Measurements from ENCODE around the gene TMEM25. TPM values are rescaled to one million over a fixed set of nuclear protein-coding genes. Genes with fewer than 3 reads are reported as not detected.

TMEM25 gene
- total and polyA plus RNA-seq, 2 of the 13 experiments (the other 11 are each of a cell fraction or from before 2014, with no cell fraction given): 7.5 to 17.2 TPM

GRCh38 chr11:118572061-118572980 lies 41.3 kb downstream of the TMEM25 start, which contains the start of gene ARCN1 (continued):
- TF ChIP-seq ZSCAN29 (CRISPR knock-in tag; conservative IDR thresholded peaks at IDR 0.05): no peak; the same call in 1 of the 2 replicates
- TF ChIP-seq DRAP1 (CRISPR knock-in tag; IDR thresholded peaks at IDR 0.05): no peak; the same call in 1 of the 2 replicates
- 0 out of 2 replicates have a peak, but pooled peaks have one; percentile 21 for TF ChIP-seq ZNF543 (CRISPR knock-in tag; IDR thresholded peaks at IDR 0.05)
- no peak for TF ChIP-seq ZBTB14 (CRISPR knock-in tag; IDR thresholded peaks at IDR 0.05)
- TF ChIP-seq ZNF772 (CRISPR knock-in tag; IDR thresholded peaks at IDR 0.05): 0 out of 2 replicates have a peak, but pooled peaks have one; percentile 42
- TF ChIP-seq NFYC (CRISPR knock-in tag; IDR thresholded peaks at IDR 0.05): no peak
- TF ChIP-seq SALL1 (CRISPR knock-in tag; IDR thresholded peaks at IDR 0.05): peak; percentile 82
- no peak for TF ChIP-seq ZNF784 (CRISPR knock-in tag; IDR thresholded peaks at IDR 0.05; ENCODE audit: borderline replicate concordance)
- TF ChIP-seq CHD4 (IDR thresholded peaks at IDR 0.05; ENCODE audit: borderline replicate concordance, low read length): no peak
- TF ChIP-seq TGIF2 (CRISPR knock-in tag; IDR thresholded peaks at IDR 0.05): peak; percentile 6; the same call in 1 of the 2 replicates
- TF ChIP-seq SATB2 (CRISPR knock-in tag; IDR thresholded peaks at IDR 0.05): 0 out of 2 replicates have a peak, but pooled peaks have one; percentile 8
- peak in 1 of 2 experiments; percentile 43; a peak in 1 of 4 replicates for TF ChIP-seq KLF16 (CRISPR knock-in tag; IDR thresholded peaks at IDR 0.05)
- no peak for TF ChIP-seq CEBPB (IDR thresholded peaks at IDR 0.05; ENCODE audit: borderline replicate concordance, low read depth, low read length)
- no peak for TF ChIP-seq ZNF678 (CRISPR knock-in tag; IDR thresholded peaks at IDR 0.05)
- TF ChIP-seq ZNF670 (CRISPR knock-in tag; IDR thresholded peaks at IDR 0.05; ENCODE audit: borderline replicate concordance): peak; percentile 70; the same call in 1 of the 2 replicates
- peak; percentile 76; the same call in 1 of the 2 replicates for TF ChIP-seq ZFP91 (CRISPR knock-in tag; IDR thresholded peaks at IDR 0.05; ENCODE audit: borderline replicate concordance)
- peak; percentile 40; the same call in 1 of the 2 replicates for TF ChIP-seq SAP130 (CRISPR knock-in tag; IDR thresholded peaks at IDR 0.05; ENCODE audit: low read depth)
- 0 out of 2 replicates have a peak, but pooled peaks have one; percentile 54 for TF ChIP-seq KLF13 (CRISPR knock-in tag; IDR thresholded peaks at IDR 0.05)
- TF ChIP-seq IRF9 (CRISPR knock-in tag; IDR thresholded peaks at IDR 0.05; ENCODE audit: borderline replicate concordance): peak; percentile 77; the same call in 1 of the 2 replicates
- no peak for TF ChIP-seq IRX3 (CRISPR knock-in tag; IDR thresholded peaks at IDR 0.05; ENCODE audit: borderline replicate concordance, low read depth)
- no peak for TF ChIP-seq MTF1 (CRISPR knock-in tag; IDR thresholded peaks at IDR 0.05)

Data from HepG2 (cell line).